Measurements from ENCODE around the gene ANTXR1.

ANTXR1 gene

GRCh38 chr2:69018678-69019095 lies 5.7 kb downstream of the ANTXR1 start:
- Mint-ChIP-seq H3K27me3 (peaks cover 36% of the 10 kb centered on the region), H3K27ac (no peak overlapping the region), H3K36me3 (no peaks in the 10 kb centered on the region), H3K4me3 (no peak overlapping the region), H3K4me1 (peaks cover 7% of the 10 kb centered on the region), H3K9me3 (no peaks in the 10 kb centered on the region)

GRCh38 chr2:69020496-69021426 lies 7.8 kb downstream of the ANTXR1 start:
- H3K27me3 Mint-ChIP-seq: peaks cover 25% of the 10 kb centered on the region
- H3K4me1 Mint-ChIP-seq: no peaks in the 10 kb centered on the region
- H3K27ac Mint-ChIP-seq: no peak overlapping the region
- H3K4me3 Mint-ChIP-seq: no peak overlapping the region
- H3K9me3 Mint-ChIP-seq: no peaks in the 10 kb centered on the region
- no peaks in the 10 kb centered on the region for H3K36me3 Mint-ChIP-seq

- Mint-ChIP-seq H3K4me1 (no peaks in the 10 kb centered on the region), H3K27me3 (peaks cover 29% of the 10 kb centered on the region), H3K9me3 (no peaks in the 10 kb centered on the region), H3K36me3 (no peaks in the 10 kb centered on the region), H3K4me3 (no peak overlapping the region), H3K27ac (no peak overlapping the region)
These were observed 8.7 kb downstream of the ANTXR1 start for GRCh38 chr2:69021727-69022126.

GRCh38 chr2:69022548-69022947 lies 9.6 kb downstream of the ANTXR1 start:
- H3K36me3 Mint-ChIP-seq: no peaks in the 10 kb centered on the region
- no peaks in the 10 kb centered on the region for H3K9me3 Mint-ChIP-seq
- H3K4me3 Mint-ChIP-seq: no peak overlapping the region
- H3K27me3 Mint-ChIP-seq: peaks cover 27% of the 10 kb centered on the region
- H3K4me1 Mint-ChIP-seq: no peaks in the 10 kb centered on the region
- H3K27ac Mint-ChIP-seq: no peak overlapping the region

- Mint-ChIP-seq H3K4me1 (no peaks in the 10 kb centered on the region), H3K27ac (no peak overlapping the region), H3K36me3 (peaks cover 1% of the 10 kb centered on the region), H3K9me3 (no peaks in the 10 kb centered on the region), H3K4me3 (no peak overlapping the region), H3K27me3 (peaks cover 25% of the 10 kb centered on the region)
These were observed 10.3 kb downstream of the ANTXR1 start for GRCh38 chr2:69023236-69023635.

GRCh38 chr2:69026026-69026425 lies 13.0 kb downstream of the ANTXR1 start:
- H3K4me3 Mint-ChIP-seq: no peak overlapping the region
- no peaks in the 10 kb centered on the region for H3K9me3 Mint-ChIP-seq
- no peak overlapping the region for H3K27ac Mint-ChIP-seq
- peaks cover 18% of the 10 kb centered on the region for H3K27me3 Mint-ChIP-seq
- H3K4me1 Mint-ChIP-seq: no peaks in the 10 kb centered on the region
- H3K36me3 Mint-ChIP-seq: peaks cover 1% of the 10 kb centered on the region

GRCh38 chr2:69026691-69027459 lies 13.9 kb downstream of the ANTXR1 start:
- Mint-ChIP-seq H3K27ac (no peak overlapping the region), H3K4me1 (no peaks in the 10 kb centered on the region), H3K4me3 (no peak overlapping the region), H3K27me3 (peaks cover 20% of the 10 kb centered on the region), H3K9me3 (no peaks in the 10 kb centered on the region), H3K36me3 (peaks cover 1% of the 10 kb centered on the region)

GRCh38 chr2:69030800-69031428 lies 17.9 kb downstream of the ANTXR1 start:
- Mint-ChIP-seq H3K36me3 (peaks cover 1% of the 10 kb centered on the region), H3K4me3 (no peak overlapping the region), H3K4me1 (no peaks in the 10 kb centered on the region), H3K27ac (no peak overlapping the region), H3K27me3 (peaks cover 31% of the 10 kb centered on the region), H3K9me3 (no peaks in the 10 kb centered on the region)

- Mint-ChIP-seq H3K27me3 (peaks cover 29% of the 10 kb centered on the region), H3K4me3 (no peak overlapping the region), H3K9me3 (no peaks in the 10 kb centered on the region), H3K27ac (no peak overlapping the region), H3K36me3 (peaks cover 1% of the 10 kb centered on the region), H3K4me1 (no peaks in the 10 kb centered on the region)
These were observed 18.5 kb downstream of the ANTXR1 start for GRCh38 chr2:69031466-69031865.

GRCh38 chr2:69032336-69032735 lies 19.4 kb downstream of the ANTXR1 start:
- Mint-ChIP-seq H3K27ac (no peak overlapping the region), H3K36me3 (peaks cover 1% of the 10 kb centered on the region), H3K27me3 (peaks cover 23% of the 10 kb centered on the region), H3K9me3 (no peaks in the 10 kb centered on the region), H3K4me3 (no peak overlapping the region), H3K4me1 (no peaks in the 10 kb centered on the region)

GRCh38 chr2:69033461-69034095 lies 20.6 kb downstream of the ANTXR1 start:
- H3K27me3 Mint-ChIP-seq: peaks cover 23% of the 10 kb centered on the region
- no peak overlapping the region for H3K4me3 Mint-ChIP-seq
- no peaks in the 10 kb centered on the region for H3K9me3 Mint-ChIP-seq
- no peak overlapping the region for H3K27ac Mint-ChIP-seq
- no peaks in the 10 kb centered on the region for H3K36me3 Mint-ChIP-seq
- H3K4me1 Mint-ChIP-seq: no peaks in the 10 kb centered on the region

- Mint-ChIP-seq H3K9me3 (no peaks in the 10 kb centered on the region), H3K36me3 (no peaks in the 10 kb centered on the region), H3K4me3 (no peak overlapping the region), H3K27ac (no peak overlapping the region), H3K4me1 (no peaks in the 10 kb centered on the region), H3K27me3 (peaks cover 21% of the 10 kb centered on the region)
These were observed 21.1 kb downstream of the ANTXR1 start for GRCh38 chr2:69034122-69034521.

GRCh38 chr2:69034845-69035244 lies 21.9 kb downstream of the ANTXR1 start:
- Mint-ChIP-seq H3K9me3 (no peaks in the 10 kb centered on the region), H3K27ac (no peak overlapping the region), H3K4me1 (no peaks in the 10 kb centered on the region), H3K4me3 (no peak overlapping the region), H3K27me3 (peaks cover 23% of the 10 kb centered on the region), H3K36me3 (no peaks in the 10 kb centered on the region)

GRCh38 chr2:69036926-69037325 lies 23.9 kb downstream of the ANTXR1 start:
- no peaks in the 10 kb centered on the region for H3K36me3 Mint-ChIP-seq
- H3K9me3 Mint-ChIP-seq: no peaks in the 10 kb centered on the region
- no peak overlapping the region for H3K4me3 Mint-ChIP-seq
- H3K27ac Mint-ChIP-seq: no peak overlapping the region
- peaks cover 24% of the 10 kb centered on the region for H3K27me3 Mint-ChIP-seq
- H3K4me1 Mint-ChIP-seq: no peaks in the 10 kb centered on the region

- H3K27me3 Mint-ChIP-seq: peaks cover 21% of the 10 kb centered on the region
- H3K27ac Mint-ChIP-seq: no peak overlapping the region
These were observed 28.2 kb downstream of the ANTXR1 start for GRCh38 chr2:69041214-69041613.

More at GRCh38 chr2:69041214-69041613, 28.2 kb downstream of the ANTXR1 start:
- Mint-ChIP-seq H3K9me3 (no peaks in the 10 kb centered on the region), H3K4me3 (no peak overlapping the region), H3K36me3 (no peaks in the 10 kb centered on the region), H3K4me1 (no peaks in the 10 kb centered on the region)

Data from activated naive CD4-positive, alpha-beta T cell treated with anti-CD3 and anti-CD28 coated beads, Interleukin-2, amount 50 U/mL, for 24 hours (primary cell).